ENCODE results near the gene SEC11A.
"Not testable (repeated sequence)": the region's sequence is repeated elsewhere in the genome, so short reads cannot be mapped to it uniquely, and the experiment has no call there.

The SEC11A gene

DNA sequence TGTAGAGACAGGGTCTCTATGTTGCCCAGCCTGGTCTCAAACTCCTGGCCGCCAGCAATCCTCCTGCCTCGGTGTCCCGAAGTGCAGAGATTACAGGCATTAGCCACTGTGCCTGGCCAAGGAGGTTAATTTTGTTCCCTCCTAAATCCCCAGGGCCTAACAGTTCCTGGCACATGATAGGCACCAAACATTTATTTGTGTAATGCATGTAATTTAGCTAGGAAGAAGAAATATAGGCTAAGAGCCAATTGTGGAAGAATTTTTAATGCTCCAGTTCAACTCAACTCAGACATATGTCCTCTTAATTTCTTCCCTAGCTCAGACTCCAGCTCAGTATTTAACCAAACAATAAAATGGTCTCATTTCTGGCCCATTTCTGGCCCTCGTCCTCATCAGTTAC lies 24.8 kb upstream of the SEC11A start:
- no peak for DNase-seq

- DNase-seq: no peak
Measured at GRCh38 chr15:84737005-84737404, 21.1 kb upstream of the SEC11A start.

DNA sequence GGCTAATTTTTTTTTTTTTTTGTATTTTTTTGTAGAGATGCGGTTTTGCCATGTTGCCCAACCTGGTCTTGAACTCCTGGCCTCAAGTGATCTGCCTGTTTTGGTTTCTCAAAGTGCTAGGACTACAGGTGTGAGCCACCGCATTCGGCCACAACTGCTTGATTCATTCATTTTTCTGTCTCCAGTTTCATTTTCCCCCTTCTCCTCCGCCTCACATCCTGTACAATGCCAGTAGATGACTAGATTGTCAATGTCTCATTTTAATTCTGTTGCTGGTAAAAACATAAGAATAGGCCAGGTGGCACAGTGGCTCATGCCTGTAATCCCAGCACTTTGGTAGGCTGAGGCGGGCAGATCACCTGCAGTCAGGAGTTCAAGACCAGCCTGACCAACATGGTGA lies 20.4 kb upstream of the SEC11A start:
- DNase-seq: no peak

GRCh38 chr15:84735480-84736061 lies 19.6 kb upstream of the SEC11A start:
- not testable (repeated sequence) for DNase-seq

DNA sequence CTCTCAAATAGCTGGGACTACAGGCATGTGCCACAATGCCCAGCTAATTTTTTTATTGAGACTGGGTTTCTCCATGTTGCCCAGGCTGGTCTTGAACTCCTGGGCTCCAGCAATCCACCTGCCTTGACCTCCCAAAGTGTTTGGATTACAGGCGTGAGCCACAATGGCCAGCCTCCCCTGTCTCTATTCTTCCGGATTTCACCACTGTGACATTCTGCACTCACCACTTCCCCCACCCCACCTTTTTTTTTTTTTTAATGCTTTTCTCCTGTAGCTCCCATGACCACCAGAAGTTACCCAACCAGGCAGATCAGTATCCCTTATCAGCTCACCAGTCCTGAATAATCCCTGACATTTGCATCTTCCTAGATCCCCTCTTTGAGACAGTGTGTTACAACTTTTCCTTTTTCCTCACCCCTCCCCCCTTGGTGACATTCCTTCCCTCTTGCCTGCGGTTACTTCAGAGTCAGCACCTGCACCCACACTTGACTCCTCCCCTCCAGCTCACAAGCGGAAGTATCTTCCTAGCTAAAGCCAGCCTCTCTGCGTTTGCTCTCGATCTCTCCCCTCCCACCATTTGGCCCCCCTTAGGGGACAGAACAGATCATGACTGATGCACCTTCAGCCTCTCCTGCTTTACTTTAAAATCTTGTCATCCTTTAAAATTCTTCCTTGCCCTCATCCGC lies 19.0 kb upstream of the SEC11A start:
- DNase-seq: peak in 9 of 56 donors; percentile 2 to 36 (median 7)

GRCh38 chr15:84731774-84732173 lies 15.8 kb upstream of the SEC11A start:
- DNase-seq: no peak

DNA sequence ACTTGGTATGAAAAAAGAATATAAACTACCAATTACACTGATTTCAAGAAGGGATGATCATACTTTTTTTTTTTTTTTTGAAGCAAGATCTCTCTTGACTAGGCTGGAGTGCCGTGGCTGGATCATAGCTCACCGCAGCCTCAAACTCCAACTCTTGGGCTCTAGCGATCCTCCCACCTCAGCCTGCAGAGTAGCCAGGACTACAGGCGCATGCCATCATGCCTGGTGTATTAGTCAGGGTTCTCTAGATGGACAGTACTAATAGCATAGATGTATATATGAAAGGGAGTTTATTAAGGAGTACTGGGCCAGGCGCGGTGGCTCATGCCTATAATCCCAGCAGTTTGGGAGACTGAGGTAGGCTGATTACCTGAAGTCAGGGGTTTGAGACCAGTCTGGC lies 11.5 kb upstream of the SEC11A start:
- no peak for DNase-seq

DNA sequence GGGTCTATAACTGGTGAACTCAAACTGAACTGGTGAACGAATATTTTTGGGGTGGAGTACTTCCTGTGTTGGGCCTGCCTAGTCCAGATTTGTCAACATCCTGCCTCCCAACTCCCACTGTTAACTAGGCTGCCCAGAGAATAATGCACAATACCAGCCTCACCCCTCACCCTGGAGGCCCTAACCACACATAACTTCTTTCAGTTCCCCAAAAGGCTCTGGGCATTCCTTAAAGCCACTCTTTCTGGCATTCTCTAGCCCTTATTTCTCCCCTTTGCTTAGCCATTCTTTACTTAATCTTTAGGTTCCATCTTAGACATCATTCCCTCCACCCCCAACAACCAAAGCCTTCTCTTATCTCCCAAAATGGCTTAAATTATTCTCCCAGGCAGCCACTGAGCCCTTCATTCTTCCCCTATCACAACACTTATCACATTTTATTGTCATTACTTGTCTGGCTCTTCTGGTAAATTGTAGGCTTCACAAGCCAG lies 9.1 kb upstream of the SEC11A start:
- no peak for DNase-seq

GRCh38 chr15:84722628-84723027 lies 6.7 kb upstream of the SEC11A start:
- DNase-seq: no peak

DNA sequence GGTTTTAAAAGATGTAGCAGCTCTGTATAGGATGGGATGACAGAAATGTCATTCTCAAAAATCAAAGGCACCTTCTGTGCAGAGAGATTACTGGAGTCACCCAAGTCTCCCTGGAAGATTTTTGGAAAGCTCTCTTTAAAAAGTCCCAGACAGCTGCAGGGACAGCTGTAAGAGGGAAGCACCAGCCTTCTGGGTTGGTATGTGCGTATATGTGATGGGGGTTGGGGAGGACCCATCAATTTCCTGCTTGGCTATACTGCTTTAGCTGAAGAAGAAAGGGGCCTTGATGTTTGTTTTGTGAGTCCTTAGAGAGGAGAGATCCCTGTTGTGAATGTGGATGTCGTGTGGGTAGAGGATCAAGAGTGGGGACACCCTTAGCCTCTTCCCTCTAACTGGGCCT lies 5.4 kb upstream of the SEC11A start:
- DNase-seq: no peak

GRCh38 chr15:84715441-84716035 lies 401 bp downstream of the SEC11A start:
- DNase-seq: peak in 24 of 56 donors; percentile 5 to 73 (median 54)

GRCh38 chr15:84714821-84715220 lies 1.1 kb downstream of the SEC11A start:
- DNase-seq: no peak

DNA sequence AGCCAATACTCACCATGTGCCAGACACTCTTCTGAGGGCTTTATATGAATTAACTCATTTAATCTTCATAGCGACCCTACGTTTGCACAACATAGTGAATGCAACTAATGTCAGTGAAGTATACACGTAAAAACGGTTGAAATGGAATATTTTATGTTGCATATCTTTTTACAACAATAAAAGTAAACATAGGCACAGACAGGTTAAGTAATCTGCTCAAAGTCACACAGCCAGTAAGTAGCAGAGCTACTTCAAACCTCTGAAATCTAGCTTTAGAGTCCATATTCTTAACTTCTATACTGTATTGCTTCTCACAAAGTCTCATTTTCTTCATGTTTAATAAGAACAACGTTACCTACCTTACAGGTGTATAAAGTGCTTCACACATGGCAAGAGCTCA lies 1.6 kb downstream of the SEC11A start:
- no peak for DNase-seq

- DNase-seq: no peak
Measured at GRCh38 chr15:84703808-84704207, 12.1 kb downstream of the SEC11A start.

DNA sequence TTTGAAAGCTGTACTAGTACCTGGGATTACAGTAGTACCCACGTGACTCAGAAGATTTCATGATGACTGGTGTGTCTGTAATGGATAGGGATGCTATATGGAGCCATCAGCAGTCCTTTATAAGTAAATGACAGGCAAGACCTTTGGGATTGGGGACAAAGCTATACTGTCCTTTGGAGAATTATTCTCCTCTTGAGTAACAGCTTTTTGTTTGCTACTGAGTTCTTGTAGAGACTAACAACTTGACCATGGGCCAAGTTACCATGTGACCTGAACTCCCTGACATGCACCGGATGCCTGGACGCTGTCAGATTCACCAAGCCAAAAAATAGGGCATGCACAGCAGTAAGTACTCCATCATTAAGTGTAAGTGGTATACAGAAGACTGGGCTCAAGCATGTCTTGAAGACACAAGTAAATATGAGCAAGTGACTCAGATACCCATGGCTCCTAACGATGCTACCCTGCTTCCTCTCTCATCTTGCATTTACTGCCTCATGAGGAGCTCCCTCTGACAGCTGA lies 12.9 kb downstream of the SEC11A start:
- DNase-seq: peak in 21 of 56 donors; percentile 1 to 61 (median 9)

GRCh38 chr15:84699538-84700191 lies 16.3 kb downstream of the SEC11A start:
- DNase-seq: no peak

GRCh38 chr15:84697236-84697990 lies 18.5 kb downstream of the SEC11A start:
- no peak for DNase-seq

DNA sequence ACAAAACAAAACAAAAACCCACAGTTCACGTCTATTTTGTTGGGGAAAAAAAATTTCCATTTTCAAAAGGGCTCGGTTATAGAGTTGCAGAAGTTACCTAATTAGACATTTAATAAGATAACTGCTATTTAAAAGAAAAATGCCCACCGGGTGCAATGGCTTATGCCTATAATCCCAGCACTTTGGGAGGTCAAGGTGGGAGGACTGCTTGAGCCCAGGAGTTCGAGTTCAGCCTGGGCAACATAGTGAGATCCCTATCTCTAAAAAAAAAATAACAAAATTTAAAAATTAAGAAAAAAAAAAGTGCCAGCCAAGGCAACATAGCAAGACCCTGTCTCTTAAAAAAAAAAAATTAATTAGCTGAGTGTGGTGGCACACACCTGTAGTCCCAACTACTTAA lies 19.2 kb downstream of the SEC11A start:
- DNase-seq: no peak

GRCh38 chr15:84690342-84690741 lies 25.6 kb downstream of the SEC11A start:
- DNase-seq: no peak

DNA sequence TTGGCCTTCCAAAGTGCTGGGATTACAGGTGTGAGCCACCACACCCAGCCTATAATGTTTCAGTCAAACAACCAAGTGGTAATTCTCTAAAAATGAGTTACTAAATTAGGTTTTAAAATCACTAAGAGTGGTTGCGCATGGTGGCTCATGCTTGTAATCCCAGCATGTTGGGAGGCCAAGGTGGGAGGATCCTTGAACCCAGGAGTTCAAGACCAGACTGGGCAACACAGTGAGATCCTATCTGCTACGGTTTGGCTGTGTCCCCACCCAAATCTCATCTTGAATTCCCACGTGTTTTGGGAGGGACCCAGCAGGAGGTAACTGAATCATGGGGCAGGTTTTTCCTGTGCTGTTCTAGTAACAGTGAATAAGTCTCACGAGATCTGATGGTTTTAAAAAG lies 26.1 kb downstream of the SEC11A start:
- no peak for DNase-seq

GRCh38 chr15:84686446-84686845 lies 29.5 kb downstream of the SEC11A start:
- not testable (repeated sequence) for DNase-seq
